Neural cell (in vitro differentiated cells): ENCODE data around the gene SCAMP5. TPM values are rescaled to one million over a fixed set of nuclear protein-coding genes. Genes with fewer than 3 reads are reported as not detected.

Experiments
- H2AFZ ChIP-seq: fragments of 200-600, 300-800 bp; sonication (generic), shearing (Covaris generic); 2 replicates; pipeline ENCODE4 v1.6.0; 2014; ENCODE audit warnings: low read depth, mild to moderate bottlenecking, antibody characterized with exemption, low read length, moderate library complexity
- H3F3A ChIP-seq: fragments of 200-600 bp; shearing (Covaris generic); 2 replicates; pipeline ENCODE4 v1.6.1; 2016; ENCODE audit warnings: mild to moderate bottlenecking, moderate library complexity, mixed read lengths, antibody characterized with exemption, low read length; ENCODE audit not compliant: insufficient read depth, poor library complexity, severe bottlenecking
- H3K27ac ChIP-seq: fragments of 200-600, 300-800 bp; sonication (generic), shearing (Covaris generic); 2 replicates; pipeline ENCODE4 v1.5.1; 2014; ENCODE audit warnings: mild to moderate bottlenecking, low read length, moderate library complexity
- H3K27me3 ChIP-seq: fragments of 300-800, 200-600 bp; sonication (generic), shearing (Covaris generic); 2 replicates; pipeline ENCODE4 v1.6.0; 2014; ENCODE audit warnings: mild to moderate bottlenecking, low read depth, low read length, moderate library complexity; ENCODE audit not compliant: insufficient read depth
- H3K36me3 ChIP-seq: fragments of 300-800, 200-600 bp; sonication (generic), shearing (Covaris generic); 2 replicates; pipeline ENCODE4 v1.5.1; 2014; ENCODE audit warnings: mild to moderate bottlenecking, antibody characterized with exemption, low read length, moderate library complexity; ENCODE audit not compliant: insufficient read depth
- H3K4me2 ChIP-seq: fragments of 300-800, 200-600 bp; sonication (generic), shearing (Covaris generic); 2 replicates; pipeline ENCODE4 v1.6.0; 2014; ENCODE audit warnings: mild to moderate bottlenecking, low read length
- H3K4me3 ChIP-seq: fragments of 300-800, 200-600 bp; sonication (generic), shearing (Covaris generic); 2 replicates; pipeline ENCODE4 v1.5.1; 2014; ENCODE audit warnings: mild to moderate bottlenecking, low read length, moderate library complexity
- H3K79me2 ChIP-seq: fragments of 200-600 bp; shearing (Covaris generic); replicated peaks from 2 replicates; pipeline ENCODE4 v1.6.0; 2014; ENCODE audit warnings: mild to moderate bottlenecking, low read length, moderate library complexity; ENCODE audit not compliant: insufficient read depth
- H3K9ac ChIP-seq: fragments of 300-800, 200-600 bp; sonication (generic), shearing (Covaris generic); 2 replicates; pipeline ENCODE4 v1.6.1; 2016; ENCODE audit warnings: mild to moderate bottlenecking, low read length, mixed read lengths
- H3K9me2 ChIP-seq: fragments of 200-600 bp; shearing (Covaris generic); 2 replicates; pipeline ENCODE4 v1.6.1; 2016; ENCODE audit warnings: mild to moderate bottlenecking, low read length, mixed read lengths; ENCODE audit not compliant: insufficient read depth
- H3K9me3 ChIP-seq: fragments of 200-600, 300-800 bp; sonication (generic), shearing (Covaris generic); 2 replicates; pipeline ENCODE4 v1.6.1; 2016; ENCODE audit warnings: mild to moderate bottlenecking, mixed run types, low read length, moderate library complexity, mixed read lengths
- H4K20me1 ChIP-seq: fragments of 200-600 bp; shearing (Covaris generic); 2 replicates; pipeline ENCODE4 v1.6.1; 2016; ENCODE audit warnings: mild to moderate bottlenecking, mixed run types; ENCODE audit not compliant: insufficient read depth
- EP300 ChIP-seq: fragments of 450-650 bp; conservative IDR thresholded peaks from 2 replicates; pipeline ENCODE4 v1.6.1; 2014; ENCODE audit warnings: antibody characterized with exemption, mild to moderate bottlenecking, moderate library complexity; ENCODE audit not compliant: poor library complexity, severe bottlenecking
- EZH2 ChIP-seq: fragments of 200-600, 300-800 bp; shearing (Covaris generic), sonication (generic); IDR thresholded peaks from 2 replicates; pipeline ENCODE4 v1.6.1; 2014; ENCODE audit warnings: antibody characterized with exemption, low read length, borderline replicate concordance, mild to moderate bottlenecking; ENCODE audit not compliant: insufficient read depth, poor library complexity, severe bottlenecking
- MXI1 ChIP-seq: fragments of 450-650 bp; conservative IDR thresholded peaks from 2 replicates; pipeline ENCODE4 v1.6.1; 2014; ENCODE audit warnings: antibody characterized with exemption, mild to moderate bottlenecking; ENCODE audit not compliant: poor library complexity, severe bottlenecking
- POLR2AphosphoS5 ChIP-seq: IDR thresholded peaks from 2 replicates; pipeline ENCODE4 v1.6.1; 2012
- RAD21 ChIP-seq: fragments of 450-650 bp; conservative IDR thresholded peaks from 2 replicates; pipeline ENCODE4 v1.6.1; 2014; ENCODE audit warnings: antibody characterized with exemption, mild to moderate bottlenecking, moderate library complexity
- SMC3 ChIP-seq: fragments of 450-650 bp; conservative IDR thresholded peaks from 2 replicates; pipeline ENCODE4 v1.6.1; 2014; ENCODE audit warnings: antibody characterized with exemption, mild to moderate bottlenecking, moderate library complexity; ENCODE audit not compliant: poor library complexity
- polyA plus RNA-seq: library from polyadenylated mRNA; depleted of rRNA; stranded (reverse); fragments of >200 nt; gene quantifications from 2 replicates; pipeline ENCODE4 v1.2.3, GENCODE V29; 2014
- TF ChIP-seq, protein P1 (sequence below): IDR thresholded peaks from 2 replicates; pipeline ENCODE4 v1.6.1; 2012; ENCODE audit warnings: borderline replicate concordance
- TF ChIP-seq, protein P2 (sequence below): fragments of 450-650 bp; IDR thresholded peaks from 2 replicates; pipeline ENCODE4 v1.5.1; 2014; ENCODE audit warnings: antibody characterized with exemption, mild to moderate bottlenecking, moderate library complexity; ENCODE audit not compliant: poor library complexity, severe bottlenecking

Gene SCAMP5
- polyA plus RNA-seq, 1 donor from 2014 or later: 92.5 TPM

DNA sequence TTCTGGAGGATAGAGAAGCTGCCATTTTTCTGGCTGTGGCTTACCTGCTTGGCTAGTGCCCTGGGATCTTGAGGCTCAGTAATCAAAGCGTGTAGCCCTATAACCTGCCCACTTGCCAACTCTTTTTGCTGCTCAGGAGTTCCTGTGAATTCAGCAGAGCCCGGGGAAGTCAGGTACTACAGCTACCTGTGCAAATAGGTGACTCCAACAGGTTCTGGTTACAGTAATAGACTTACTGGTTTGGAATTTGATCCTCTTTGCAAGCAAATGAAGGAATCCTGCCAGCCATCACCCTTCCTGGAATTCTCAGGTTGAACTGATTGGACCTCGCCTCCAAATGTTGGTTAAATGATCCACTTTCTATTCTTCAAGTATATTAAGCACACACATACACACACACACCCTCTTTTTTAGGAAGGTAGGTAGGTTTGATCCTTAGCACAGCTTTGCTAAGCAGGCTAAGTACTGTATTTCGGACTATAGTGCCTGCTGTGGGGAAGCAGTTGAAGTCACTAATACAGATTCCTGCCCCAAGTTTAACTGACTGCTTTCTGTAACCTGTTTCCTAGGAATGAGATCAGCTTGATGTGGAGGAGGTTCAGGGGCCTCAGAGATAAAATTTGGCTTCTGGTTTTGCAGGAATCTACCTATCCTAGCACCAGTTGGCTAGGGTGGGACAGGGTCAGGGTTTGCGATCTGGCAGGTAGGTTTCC is 30.3 kb downstream of the SCAMP5 start:
- Histone ChIP-seq H3K27ac (no peak overlapping the region), H3K9ac (no peak overlapping the region), H3K9me2 (no peaks in the 10 kb centered on the region), H3F3A (no peaks in the 10 kb centered on the region), H2AFZ (no peak overlapping the region), H3K36me3 (no peaks in the 10 kb centered on the region), H3K79me2 (peaks cover 4% of the 10 kb centered on the region), H3K4me3 (no peak overlapping the region), H4K20me1 (no peaks in the 10 kb centered on the region), H3K4me2 (no peak overlapping the region), H3K9me3 (no peaks in the 10 kb centered on the region), H3K27me3 (no peaks in the 10 kb centered on the region)
- TF ChIP-seq EZH2 (no peak), POLR2AphosphoS5 (no peak), SMC3 (no peak), MXI1 (no peak), EP300 (no peak)
- TF ChIP-seq, protein P1, sequence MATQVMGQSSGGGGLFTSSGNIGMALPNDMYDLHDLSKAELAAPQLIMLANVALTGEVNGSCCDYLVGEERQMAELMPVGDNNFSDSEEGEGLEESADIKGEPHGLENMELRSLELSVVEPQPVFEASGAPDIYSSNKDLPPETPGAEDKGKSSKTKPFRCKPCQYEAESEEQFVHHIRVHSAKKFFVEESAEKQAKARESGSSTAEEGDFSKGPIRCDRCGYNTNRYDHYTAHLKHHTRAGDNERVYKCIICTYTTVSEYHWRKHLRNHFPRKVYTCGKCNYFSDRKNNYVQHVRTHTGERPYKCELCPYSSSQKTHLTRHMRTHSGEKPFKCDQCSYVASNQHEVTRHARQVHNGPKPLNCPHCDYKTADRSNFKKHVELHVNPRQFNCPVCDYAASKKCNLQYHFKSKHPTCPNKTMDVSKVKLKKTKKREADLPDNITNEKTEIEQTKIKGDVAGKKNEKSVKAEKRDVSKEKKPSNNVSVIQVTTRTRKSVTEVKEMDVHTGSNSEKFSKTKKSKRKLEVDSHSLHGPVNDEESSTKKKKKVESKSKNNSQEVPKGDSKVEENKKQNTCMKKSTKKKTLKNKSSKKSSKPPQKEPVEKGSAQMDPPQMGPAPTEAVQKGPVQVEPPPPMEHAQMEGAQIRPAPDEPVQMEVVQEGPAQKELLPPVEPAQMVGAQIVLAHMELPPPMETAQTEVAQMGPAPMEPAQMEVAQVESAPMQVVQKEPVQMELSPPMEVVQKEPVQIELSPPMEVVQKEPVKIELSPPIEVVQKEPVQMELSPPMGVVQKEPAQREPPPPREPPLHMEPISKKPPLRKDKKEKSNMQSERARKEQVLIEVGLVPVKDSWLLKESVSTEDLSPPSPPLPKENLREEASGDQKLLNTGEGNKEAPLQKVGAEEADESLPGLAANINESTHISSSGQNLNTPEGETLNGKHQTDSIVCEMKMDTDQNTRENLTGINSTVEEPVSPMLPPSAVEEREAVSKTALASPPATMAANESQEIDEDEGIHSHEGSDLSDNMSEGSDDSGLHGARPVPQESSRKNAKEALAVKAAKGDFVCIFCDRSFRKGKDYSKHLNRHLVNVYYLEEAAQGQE: no peak

DNA sequence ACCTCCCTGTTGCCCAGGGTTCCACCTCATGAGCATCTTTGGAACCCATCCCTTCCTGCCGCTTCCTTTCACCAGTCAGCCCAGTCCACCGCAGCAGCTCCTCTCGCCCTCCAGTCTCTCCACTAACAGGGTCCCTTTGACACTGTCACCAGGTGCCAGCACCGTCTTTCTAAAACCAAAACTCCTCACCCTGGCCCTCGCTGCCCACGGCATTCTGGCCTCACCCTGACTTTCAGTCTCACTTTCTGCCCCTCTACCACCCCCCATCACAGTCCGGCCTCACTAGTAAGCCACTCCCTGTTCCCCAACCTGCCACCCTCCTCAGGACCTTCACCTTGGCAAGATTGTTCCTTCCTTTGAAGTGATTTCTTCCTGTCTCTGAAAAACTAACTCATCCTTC is 32.2 kb downstream of the SCAMP5 start:
- Histone ChIP-seq H4K20me1 (no peaks in the 10 kb centered on the region), H3K9me2 (no peaks in the 10 kb centered on the region), H3K27me3 (no peaks in the 10 kb centered on the region), H3K36me3 (no peaks in the 10 kb centered on the region), H3K4me2 (no peak overlapping the region), H3K9ac (no peak overlapping the region), H3F3A (no peaks in the 10 kb centered on the region), H3K4me3 (no peak overlapping the region), H3K79me2 (peaks cover 4% of the 10 kb centered on the region), H3K9me3 (no peaks in the 10 kb centered on the region), H3K27ac (no peak overlapping the region), H2AFZ (no peak overlapping the region)
- TF ChIP-seq EZH2 (no peak), MXI1 (no peak), EP300 (no peak), RAD21 (no peak)
- TF ChIP-seq, protein P2, sequence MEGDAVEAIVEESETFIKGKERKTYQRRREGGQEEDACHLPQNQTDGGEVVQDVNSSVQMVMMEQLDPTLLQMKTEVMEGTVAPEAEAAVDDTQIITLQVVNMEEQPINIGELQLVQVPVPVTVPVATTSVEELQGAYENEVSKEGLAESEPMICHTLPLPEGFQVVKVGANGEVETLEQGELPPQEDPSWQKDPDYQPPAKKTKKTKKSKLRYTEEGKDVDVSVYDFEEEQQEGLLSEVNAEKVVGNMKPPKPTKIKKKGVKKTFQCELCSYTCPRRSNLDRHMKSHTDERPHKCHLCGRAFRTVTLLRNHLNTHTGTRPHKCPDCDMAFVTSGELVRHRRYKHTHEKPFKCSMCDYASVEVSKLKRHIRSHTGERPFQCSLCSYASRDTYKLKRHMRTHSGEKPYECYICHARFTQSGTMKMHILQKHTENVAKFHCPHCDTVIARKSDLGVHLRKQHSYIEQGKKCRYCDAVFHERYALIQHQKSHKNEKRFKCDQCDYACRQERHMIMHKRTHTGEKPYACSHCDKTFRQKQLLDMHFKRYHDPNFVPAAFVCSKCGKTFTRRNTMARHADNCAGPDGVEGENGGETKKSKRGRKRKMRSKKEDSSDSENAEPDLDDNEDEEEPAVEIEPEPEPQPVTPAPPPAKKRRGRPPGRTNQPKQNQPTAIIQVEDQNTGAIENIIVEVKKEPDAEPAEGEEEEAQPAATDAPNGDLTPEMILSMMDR: no peak
